Measurements from ENCODE around the gene PLPPR3. TPM values are rescaled to one million over a fixed set of nuclear protein-coding genes. Genes with fewer than 3 reads are reported as not detected.
A peak's percentile ranks its signal among the peaks of the same experiment; 100 is the strongest.

The PLPPR3 gene
- total RNA-seq, 1 experiment from 2014 or later = not detected

DNA sequence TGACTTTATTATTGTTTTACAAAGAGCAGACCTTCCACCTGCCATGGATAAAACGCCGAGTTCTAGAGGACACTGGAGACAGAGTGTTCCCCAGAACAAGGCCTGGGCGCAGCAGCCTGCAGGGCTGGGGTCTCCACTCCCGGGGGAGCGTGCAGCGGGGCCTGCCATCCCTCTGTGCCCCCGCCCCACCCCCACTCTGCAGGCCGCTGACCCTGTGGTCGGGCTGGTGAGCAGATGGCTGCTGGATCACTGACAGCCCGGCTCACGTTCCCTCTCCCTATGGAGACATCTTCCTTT, 33.1 kb downstream of the PLPPR3 start:
- no peak overlapping the region for H3K4me3 Mint-ChIP-seq (ENCODE audit: unreplicated experiment)

GRCh38 chr19:787536-787935, 34.2 kb downstream of the PLPPR3 start:
- H3K27ac Mint-ChIP-seq (ENCODE audit: low read depth, unreplicated experiment) = no peak overlapping the region
- intact Hi-C loops (cut with micrococcal nuclease) = no loop called here
- CTCF ChIA-PET = interaction anchor here (0.6 kb wide), 1 partner anchor 176 kb away, joined by 3 read pairs; no protein-coding TSS in a partner anchor

More for the DNA sequence above, 33.1 kb downstream of the PLPPR3 start:
- intact Hi-C loops (cut with micrococcal nuclease) = no loop called here
- Mint-ChIP-seq H3K27me3 (ENCODE audit: insufficient read depth, unreplicated experiment) (no peaks in the 10 kb centered on the region), H3K4me1 (ENCODE audit: insufficient read depth, unreplicated experiment) (peaks cover 12% of the 10 kb centered on the region), H3K27ac (ENCODE audit: low read depth, unreplicated experiment) (no peak overlapping the region), H3K36me3 (ENCODE audit: insufficient read depth, unreplicated experiment) (no peaks in the 10 kb centered on the region), H3K9me3 (ENCODE audit: unreplicated experiment) (no peaks in the 10 kb centered on the region)
- ChIA-PET CTCF (interaction anchor here (0.6 to 0.7 kb wide), 2 partner anchors 103 to 196 kb away, joined by 3 read pairs; no protein-coding TSS in a partner anchor), POLR2A (interaction anchor here (0.6 to 1.2 kb wide), 2 partner anchors 9 to 10 kb away, joined by 3 to 5 read pairs; no protein-coding TSS in a partner anchor)
- TF ChIP-seq, protein P1, sequence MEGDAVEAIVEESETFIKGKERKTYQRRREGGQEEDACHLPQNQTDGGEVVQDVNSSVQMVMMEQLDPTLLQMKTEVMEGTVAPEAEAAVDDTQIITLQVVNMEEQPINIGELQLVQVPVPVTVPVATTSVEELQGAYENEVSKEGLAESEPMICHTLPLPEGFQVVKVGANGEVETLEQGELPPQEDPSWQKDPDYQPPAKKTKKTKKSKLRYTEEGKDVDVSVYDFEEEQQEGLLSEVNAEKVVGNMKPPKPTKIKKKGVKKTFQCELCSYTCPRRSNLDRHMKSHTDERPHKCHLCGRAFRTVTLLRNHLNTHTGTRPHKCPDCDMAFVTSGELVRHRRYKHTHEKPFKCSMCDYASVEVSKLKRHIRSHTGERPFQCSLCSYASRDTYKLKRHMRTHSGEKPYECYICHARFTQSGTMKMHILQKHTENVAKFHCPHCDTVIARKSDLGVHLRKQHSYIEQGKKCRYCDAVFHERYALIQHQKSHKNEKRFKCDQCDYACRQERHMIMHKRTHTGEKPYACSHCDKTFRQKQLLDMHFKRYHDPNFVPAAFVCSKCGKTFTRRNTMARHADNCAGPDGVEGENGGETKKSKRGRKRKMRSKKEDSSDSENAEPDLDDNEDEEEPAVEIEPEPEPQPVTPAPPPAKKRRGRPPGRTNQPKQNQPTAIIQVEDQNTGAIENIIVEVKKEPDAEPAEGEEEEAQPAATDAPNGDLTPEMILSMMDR (IDR thresholded peaks at IDR 0.05; ENCODE audit: unreplicated experiment) = no peak
- BruUV-seq (replicated peaks) = no TSS peak
- DNase-seq (ENCODE audit: unreplicated experiment) = no peak

GRCh38 chr19:784541-784940, 37.2 kb downstream of the PLPPR3 start:
- Mint-ChIP-seq H3K4me1 (ENCODE audit: insufficient read depth, unreplicated experiment) (peaks cover 7% of the 10 kb centered on the region), H3K36me3 (ENCODE audit: insufficient read depth, unreplicated experiment) (peaks cover 10% of the 10 kb centered on the region), H3K4me3 (ENCODE audit: unreplicated experiment) (no peak overlapping the region), H3K27ac (ENCODE audit: low read depth, unreplicated experiment) (no peak overlapping the region), H3K27me3 (ENCODE audit: insufficient read depth, unreplicated experiment) (no peaks in the 10 kb centered on the region), H3K9me3 (ENCODE audit: unreplicated experiment) (no peaks in the 10 kb centered on the region)
- CTCF ChIA-PET = interaction anchor here (0.6 to 1.1 kb wide), 2 partner anchors 11 to 109 kb away, joined by 3 to 5 read pairs; no protein-coding TSS in a partner anchor
- no TSS peak for BruUV-seq (replicated peaks)
- intact Hi-C loops (cut with micrococcal nuclease) = no loop called here
- no peak for DNase-seq (ENCODE audit: unreplicated experiment)
- TF ChIP-seq, protein P1 (IDR thresholded peaks at IDR 0.05; ENCODE audit: unreplicated experiment) = no peak
- POLR2A ChIA-PET = interaction anchor here (1.7 to 3.4 kb wide), 2 partner anchors 12 kb away, joined by 9 to 16 read pairs; partner anchors contain the start of gene PTBP1

More at GRCh38 chr19:787536-787935, 34.2 kb downstream of the PLPPR3 start:
- no peaks in the 10 kb centered on the region for H3K9me3 Mint-ChIP-seq (ENCODE audit: unreplicated experiment)
- H3K27me3 Mint-ChIP-seq (ENCODE audit: insufficient read depth, unreplicated experiment) = no peaks in the 10 kb centered on the region
- peaks cover 12% of the 10 kb centered on the region for H3K4me1 Mint-ChIP-seq (ENCODE audit: insufficient read depth, unreplicated experiment)
- TF ChIP-seq, protein P1 (IDR thresholded peaks at IDR 0.05; ENCODE audit: unreplicated experiment) = no peak
- no TSS peak for BruUV-seq (replicated peaks)
- H3K4me3 Mint-ChIP-seq (ENCODE audit: unreplicated experiment) = no peak overlapping the region
- POLR2A ChIA-PET = interaction anchor here (0.6 to 1.2 kb wide), 3 partner anchors 9 to 513 kb away, joined by 3 to 4 read pairs (median 3); no protein-coding TSS in a partner anchor
- no peak for DNase-seq (ENCODE audit: unreplicated experiment)
- H3K36me3 Mint-ChIP-seq (ENCODE audit: insufficient read depth, unreplicated experiment) = peaks cover 6% of the 10 kb centered on the region

- DNase-seq (ENCODE audit: unreplicated experiment) = no peak
- no TSS peak for BruUV-seq (replicated peaks)
- Mint-ChIP-seq H3K27ac (ENCODE audit: low read depth, unreplicated experiment) (peak overlapping the region; percentile 79), H3K4me1 (ENCODE audit: insufficient read depth, unreplicated experiment) (peaks cover 8% of the 10 kb centered on the region), H3K36me3 (ENCODE audit: insufficient read depth, unreplicated experiment) (peaks cover 16% of the 10 kb centered on the region), H3K9me3 (ENCODE audit: unreplicated experiment) (no peaks in the 10 kb centered on the region), H3K4me3 (ENCODE audit: unreplicated experiment) (peak overlapping the region; percentile 69), H3K27me3 (ENCODE audit: insufficient read depth, unreplicated experiment) (no peaks in the 10 kb centered on the region)
- ChIA-PET CTCF (interaction anchor here (0.5 to 0.6 kb wide), 2 partner anchors 14 to 78 kb away, joined by 3 to 4 read pairs; no protein-coding TSS in a partner anchor), POLR2A (interaction anchor here (0.6 to 3.4 kb wide), 4 partner anchors 8 to 176 kb away, joined by 3 to 16 read pairs (median 4); partner anchors contain the start of gene PTBP1)
- TF ChIP-seq, protein P1 (IDR thresholded peaks at IDR 0.05; ENCODE audit: unreplicated experiment) = no peak
- intact Hi-C loops (cut with micrococcal nuclease) = loop anchor here (1.0 kb wide), 1 partner anchor 14 kb away; the partner anchor contains the start of gene PTBP1
These were observed 38.7 kb downstream of the PLPPR3 start for GRCh38 chr19:782878-783668.
